Stimulated activated CD4-positive, alpha-beta T cell treated with anti-CD3 and anti-CD28 coated beads, Interleukin-4, amount 100 ng/mL, for 24 hours (primary cell): Measurements from ENCODE around the gene OCEL1.
"Not testable (repeated sequence)": the region's sequence is repeated elsewhere in the genome, so short reads cannot be mapped to it uniquely, and the experiment has no call there.

Experiments used
- DNase-seq: peaks from one replicate; pipeline ENCODE4 v3.0.0-alpha.2; 2020

Gene OCEL1, protein sequence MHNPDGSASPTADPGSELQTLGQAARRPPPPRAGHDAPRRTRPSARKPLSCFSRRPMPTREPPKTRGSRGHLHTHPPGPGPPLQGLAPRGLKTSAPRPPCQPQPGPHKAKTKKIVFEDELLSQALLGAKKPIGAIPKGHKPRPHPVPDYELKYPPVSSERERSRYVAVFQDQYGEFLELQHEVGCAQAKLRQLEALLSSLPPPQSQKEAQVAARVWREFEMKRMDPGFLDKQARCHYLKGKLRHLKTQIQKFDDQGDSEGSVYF

DNA sequence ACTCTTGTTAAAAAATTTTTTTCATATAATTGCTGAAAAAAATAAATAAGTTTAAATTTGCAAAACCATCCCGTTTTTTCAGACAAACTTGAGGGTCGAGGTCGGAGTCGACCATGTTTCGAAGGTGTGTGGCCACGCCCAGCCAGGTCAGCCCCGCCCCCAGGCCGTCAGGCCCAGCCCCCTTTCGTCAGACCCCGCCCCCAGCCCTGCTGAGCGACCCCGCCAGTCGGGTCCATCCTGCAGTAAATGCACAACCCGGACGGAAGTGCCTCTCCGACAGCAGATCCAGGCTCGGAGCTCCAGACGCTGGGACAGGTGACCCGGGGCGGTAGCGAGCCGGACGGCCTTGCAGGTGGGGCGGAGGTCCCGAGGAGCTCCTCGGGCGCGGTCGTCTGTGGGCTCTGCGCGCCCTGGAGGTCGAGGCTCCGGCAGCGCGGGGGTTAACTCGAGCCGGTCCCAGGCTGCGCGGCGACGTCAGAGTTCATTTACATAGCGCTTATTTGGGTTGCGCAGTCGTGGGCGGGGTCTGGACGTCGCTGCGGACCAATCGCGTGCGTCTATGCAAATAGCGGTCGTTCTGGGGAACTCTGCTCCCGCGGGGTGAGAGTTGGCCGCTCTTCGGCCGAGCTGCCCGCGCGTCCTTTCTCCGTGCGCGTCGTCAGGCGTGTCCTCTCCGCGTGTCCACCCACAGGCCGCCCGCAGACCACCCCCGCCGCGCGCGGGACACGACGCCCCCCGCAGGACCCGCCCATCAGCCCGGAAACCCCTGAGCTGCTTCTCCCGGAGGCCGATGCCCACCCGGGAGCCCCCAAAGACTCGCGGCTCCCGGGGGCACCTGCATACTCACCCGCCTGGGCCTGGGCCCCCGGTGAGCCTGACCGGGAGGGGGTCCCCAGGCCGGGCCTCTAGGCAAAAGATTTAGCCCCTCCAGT lies at the start of gene OCEL1:
OCEL1 (plus strand) TSS at position 225 of the 932 bp plus-strand sequence; CDS start at position 247, 22 bp downstream.
- DNase-seq, result peak; percentile 98

DNA sequence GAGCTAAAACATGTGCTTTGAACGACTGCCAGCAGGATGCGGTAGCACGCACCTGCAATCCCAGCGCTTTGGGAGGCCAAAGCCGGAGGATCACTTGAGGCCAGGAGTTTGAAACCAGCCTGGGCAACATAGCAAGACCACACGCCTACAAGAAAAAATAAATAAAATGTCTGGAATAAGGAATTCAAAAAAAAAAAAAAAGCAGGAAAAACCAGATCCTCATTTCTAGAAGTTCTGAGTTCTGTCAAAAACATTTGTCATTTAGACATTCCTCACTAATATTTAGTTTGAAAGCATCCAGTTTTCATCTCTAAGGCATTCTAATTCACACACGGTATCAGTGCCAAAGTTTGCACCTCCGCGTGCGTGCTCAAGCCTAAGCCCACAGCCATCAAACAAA lies 47.7 kb upstream of the OCEL1 start:
- DNase-seq, result no peak

DNA sequence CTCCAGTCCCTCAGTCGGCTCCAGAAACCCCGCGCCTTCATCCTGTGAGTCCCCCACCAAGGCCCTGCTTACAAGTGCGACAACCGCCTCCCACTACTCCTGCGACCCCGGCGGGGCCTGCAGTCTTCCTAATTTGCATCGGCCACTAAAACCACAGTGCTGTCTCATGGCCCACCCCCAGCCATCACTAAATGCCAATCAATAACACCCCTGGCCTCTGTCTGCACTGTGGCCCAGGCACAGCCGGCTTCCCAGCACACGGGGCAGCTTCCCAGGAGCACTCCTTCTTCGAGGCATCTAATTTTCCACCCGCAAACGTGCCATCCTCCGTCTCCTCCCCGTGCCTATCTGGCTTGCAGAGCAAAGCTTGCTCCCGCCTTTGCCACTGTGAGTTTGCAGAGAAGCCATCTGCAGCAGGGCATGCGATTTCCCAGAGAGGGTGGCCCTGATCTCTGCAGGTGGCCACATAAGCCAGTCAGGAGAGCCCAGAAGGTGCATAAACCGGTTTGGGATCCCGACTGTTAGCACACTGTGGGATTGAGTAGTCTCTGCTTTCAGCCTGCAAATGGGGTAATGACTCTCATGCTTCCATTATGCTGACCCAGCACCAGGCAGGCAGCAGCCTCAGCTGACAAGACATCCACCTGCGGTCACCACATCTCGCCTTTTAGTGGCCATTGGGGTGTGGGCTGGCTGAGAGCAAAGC lies 44.9 kb upstream of the OCEL1 start:
- DNase-seq, result no peak

GRCh38 chr19:17183271-17183761 lies 42.7 kb upstream of the OCEL1 start:
- DNase-seq, result peak; percentile 17

GRCh38 chr19:17183858-17184321 lies 42.1 kb upstream of the OCEL1 start:
- peak; percentile 24 for DNase-seq

GRCh38 chr19:17184371-17184841 lies 41.6 kb upstream of the OCEL1 start:
- peak; percentile 35 for DNase-seq

- DNase-seq, result no peak
Measured at GRCh38 chr19:17185590-17185989, 40.4 kb upstream of the OCEL1 start.

GRCh38 chr19:17191736-17192135 lies 34.3 kb upstream of the OCEL1 start:
- not testable (repeated sequence) for DNase-seq

DNA sequence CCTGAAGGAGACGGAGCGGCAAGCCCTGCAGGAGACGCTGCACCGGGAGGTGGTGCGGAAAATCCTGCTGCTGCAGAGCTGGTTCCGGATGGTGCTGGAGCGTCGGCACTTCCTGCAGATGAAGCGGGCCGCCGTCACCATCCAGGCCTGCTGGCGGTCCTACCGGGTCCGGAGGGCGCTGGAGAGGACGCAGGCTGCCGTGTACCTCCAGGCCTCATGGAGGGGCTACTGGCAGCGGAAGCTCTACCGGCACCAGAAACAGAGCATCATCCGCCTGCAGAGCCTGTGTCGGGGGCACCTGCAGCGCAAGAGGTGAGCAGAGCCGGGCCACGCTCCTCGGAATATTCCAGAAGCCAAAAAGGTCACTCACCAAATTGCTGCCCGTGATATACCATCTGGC lies 33.3 kb upstream of the OCEL1 start:
- no peak for DNase-seq

GRCh38 chr19:17194608-17195007 lies 31.4 kb upstream of the OCEL1 start:
- DNase-seq, result no peak

DNA sequence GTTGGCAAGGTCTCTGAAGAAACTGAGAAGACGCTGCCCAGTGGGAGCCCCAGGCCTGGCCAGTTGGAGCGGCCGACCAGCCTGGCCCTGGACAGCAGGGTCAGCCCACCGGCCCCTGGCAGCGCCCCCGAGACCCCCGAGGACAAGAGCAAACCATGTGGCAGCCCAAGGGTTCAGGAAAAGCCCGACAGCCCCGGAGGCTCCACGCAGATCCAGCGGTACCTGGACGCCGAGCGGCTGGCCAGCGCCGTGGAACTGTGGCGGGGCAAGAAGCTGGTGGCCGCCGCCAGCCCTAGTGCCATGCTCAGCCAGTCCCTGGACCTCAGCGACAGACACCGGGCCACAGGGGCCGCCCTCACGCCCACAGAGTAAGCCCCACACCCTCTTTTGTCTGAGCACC lies 30.9 kb upstream of the OCEL1 start:
- DNase-seq, result no peak

DNA sequence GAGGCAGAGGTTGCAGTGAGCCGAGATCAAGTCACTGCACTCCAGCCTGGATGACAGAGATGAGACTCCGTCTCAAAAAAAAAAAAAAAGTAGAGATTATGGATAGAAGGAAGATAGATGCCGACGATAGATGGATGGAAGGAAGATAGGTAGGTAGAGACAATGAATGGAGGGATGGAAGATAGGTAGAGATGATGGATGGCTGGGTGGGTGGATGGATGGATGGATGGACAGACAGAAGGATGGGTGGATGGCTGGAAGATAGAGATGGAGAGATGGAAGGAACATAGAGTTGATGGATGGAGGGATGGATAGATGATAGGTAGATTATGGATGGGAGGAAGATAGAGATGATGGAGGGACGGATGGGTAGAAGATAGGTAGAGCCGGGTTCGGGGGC lies 29.4 kb upstream of the OCEL1 start:
- DNase-seq, result no peak

GRCh38 chr19:17197666-17198065 lies 28.4 kb upstream of the OCEL1 start:
- DNase-seq, result no peak

DNA sequence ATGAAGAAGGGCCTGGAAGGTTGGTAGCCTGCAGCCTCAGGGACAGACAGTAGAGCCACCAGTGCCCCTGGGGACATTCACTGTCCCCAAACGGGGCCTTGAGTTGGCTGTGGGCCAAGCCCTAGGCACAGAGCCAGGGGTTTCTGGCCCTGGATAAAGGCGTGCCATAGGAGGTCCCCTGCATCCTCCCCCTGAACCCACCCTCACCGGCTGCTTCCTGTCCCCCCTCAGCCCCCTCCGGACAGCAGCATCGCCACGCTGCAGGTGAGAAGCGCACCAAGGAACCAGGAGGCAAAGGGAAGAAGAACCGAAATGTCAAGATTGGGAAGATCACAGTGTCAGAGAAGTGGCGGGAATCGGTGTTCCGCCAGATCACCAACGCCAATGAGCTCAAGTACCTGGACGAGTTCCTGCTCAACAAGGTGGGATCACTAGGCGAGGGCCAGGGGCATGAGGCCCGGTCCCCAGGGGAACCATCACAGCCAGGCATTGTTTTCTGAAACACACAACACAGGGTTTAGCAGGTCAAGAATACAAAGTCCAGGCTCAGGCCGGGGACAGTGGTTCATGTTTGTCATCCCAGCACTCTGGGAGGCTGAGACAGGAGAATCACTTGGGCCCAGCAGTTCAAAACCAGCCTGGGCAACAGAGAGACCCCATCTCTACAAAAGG lies 25.5 kb upstream of the OCEL1 start:
- DNase-seq, result no peak

DNA sequence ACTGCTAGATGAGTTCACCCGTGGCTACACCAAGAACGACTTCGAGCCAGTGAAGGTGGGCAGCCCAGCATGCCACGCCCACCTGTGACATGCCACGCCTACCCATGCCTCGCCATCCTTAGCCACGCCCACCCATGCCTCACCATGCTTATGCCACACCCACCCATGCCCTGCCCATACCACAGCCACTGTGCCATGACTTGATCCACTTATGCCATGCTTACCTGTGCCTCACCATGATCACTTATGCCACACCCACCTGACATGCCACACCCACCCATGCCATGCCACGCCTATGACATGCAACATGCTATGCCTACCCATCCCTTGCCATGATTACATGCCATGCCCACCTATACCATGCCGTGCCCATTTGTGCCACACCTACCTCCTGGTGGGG lies 23.8 kb upstream of the OCEL1 start:
- peak; percentile 23 for DNase-seq

- DNase-seq, result no peak
Measured at GRCh38 chr19:17202713-17203112, 23.3 kb upstream of the OCEL1 start.

DNA sequence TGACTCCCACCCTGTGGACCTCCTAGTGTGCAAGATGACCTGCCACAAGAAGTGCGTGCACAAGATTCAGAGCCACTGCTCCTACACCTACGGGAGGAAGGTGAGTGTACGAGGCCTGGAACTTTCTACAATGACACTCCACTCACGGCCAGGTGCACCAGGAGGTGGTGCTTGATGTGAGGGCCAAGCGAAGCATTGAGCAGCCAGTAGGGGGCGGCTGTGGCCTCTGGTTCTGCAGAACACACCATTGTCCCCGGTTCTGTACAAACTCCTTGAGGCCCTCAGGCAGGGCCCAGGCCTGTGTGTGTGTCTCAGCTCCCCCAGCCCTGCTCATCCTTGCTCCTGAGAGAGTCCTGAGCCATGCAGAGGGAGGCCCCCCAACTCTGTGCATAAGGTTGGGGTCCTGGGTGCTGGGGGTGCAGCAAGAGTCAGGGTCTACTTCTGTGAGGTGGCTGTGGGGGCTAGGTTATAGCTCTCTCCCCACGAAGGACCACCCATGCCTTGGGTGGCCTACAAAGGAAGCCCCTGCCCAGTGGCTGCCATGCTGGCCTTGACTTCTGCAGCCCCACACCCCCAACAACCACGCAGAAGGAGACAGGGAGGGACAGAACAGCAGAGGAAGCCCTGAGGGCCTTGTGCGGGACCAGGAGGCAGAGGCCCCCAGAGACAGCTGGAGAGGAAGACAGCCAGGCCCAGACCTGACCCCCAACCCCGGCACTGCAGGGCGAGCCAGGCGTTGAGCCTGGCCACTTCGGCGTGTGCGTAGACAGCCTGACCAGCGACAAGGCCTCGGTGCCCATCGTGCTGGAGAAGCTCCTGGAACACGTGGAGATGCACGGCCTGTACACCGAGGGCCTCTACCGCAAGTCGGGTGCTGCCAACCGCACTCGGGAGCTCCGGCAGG lies 20.5 kb upstream of the OCEL1 start:
- DNase-seq, result peak; percentile 67

- DNase-seq, result no peak
Measured at GRCh38 chr19:17206736-17207581, 19.1 kb upstream of the OCEL1 start.

GRCh38 chr19:17209126-17210036 lies 16.6 kb upstream of the OCEL1 start:
- peak; percentile 42 for DNase-seq
